HEK293 (cell line): ENCODE results near the gene MTPN.

Experiments
- KLF16 ChIP-seq: fragments of 450-650 bp; formaldehyde crosslinking; IDR thresholded peaks from 2 replicates; pipeline ENCODE4 v1.5.1; 2017; ENCODE audit warnings: missing biosample characterization, missing genetic modification characterization
- ZBTB11 ChIP-seq: fragments of 450-650 bp; formaldehyde crosslinking; conservative IDR thresholded peaks from 2 replicates; pipeline ENCODE4 v1.5.1; 2016; ENCODE audit warnings: low read depth, missing biosample characterization, missing genetic modification characterization
- ZBTB8A ChIP-seq: fragments of 450-650 bp; formaldehyde crosslinking; IDR thresholded peaks from 2 replicates; pipeline ENCODE4 v1.5.1; 2016; ENCODE audit warnings: missing biosample characterization, missing genetic modification characterization
- ZNF433 ChIP-seq: fragments of 450-650 bp; formaldehyde crosslinking; IDR thresholded peaks from 2 replicates; pipeline ENCODE4 v1.5.1; 2016; ENCODE audit warnings: missing biosample characterization, missing genetic modification characterization, low read depth

DNA sequence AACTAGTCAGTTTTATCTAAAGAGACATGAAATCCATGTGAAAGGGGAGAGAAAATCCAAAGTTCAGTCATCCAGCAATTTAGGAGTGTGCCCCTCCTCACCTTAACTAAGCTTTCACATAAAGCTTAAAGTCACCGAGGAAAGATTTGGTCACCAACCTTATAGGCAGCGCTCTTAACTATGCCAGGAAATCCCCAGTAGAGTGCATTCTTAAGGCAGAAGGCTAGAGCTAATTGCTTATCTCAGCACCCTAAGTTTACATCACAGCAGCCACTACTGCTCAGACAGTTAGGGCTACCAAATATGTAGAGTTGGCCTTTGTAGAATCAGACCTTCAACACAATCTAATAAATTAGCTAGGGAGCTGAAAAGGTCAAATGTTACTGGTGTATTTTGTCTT lies 47.9 kb downstream of the MTPN start:
- TF ChIP-seq ZBTB8A (no peak), ZNF433 (tag by site-specific recombination) (no peak), KLF16 (tag by site-specific recombination) (no peak), ZBTB11 (tag by site-specific recombination) (no peak)
